Measurements from ENCODE around the gene CELA1.
A peak's percentile ranks its signal among the peaks of the same experiment; 100 is the strongest.

The CELA1 gene

GRCh38 chr12:51382173-51382572 lies 35.7 kb upstream of the CELA1 start:
- no peak for TF ChIP-seq SIN3A (IDR thresholded peaks at IDR 0.05; ENCODE audit: borderline replicate concordance, insufficient read depth, low read length)

- TF ChIP-seq TAF1 (IDR thresholded peaks at IDR 0.05; ENCODE audit: borderline replicate concordance, insufficient read depth, low read length) (no peak), POLR2AphosphoS5 (IDR thresholded peaks at IDR 0.05; ENCODE audit: low read depth, low read length) (no peak), FOXP2 (optimal IDR thresholded peaks at IDR 0.05; ENCODE audit: borderline replicate concordance, extremely low read depth, extremely low read length, insufficient read depth) (no peak), REST (IDR thresholded peaks at IDR 0.05; ENCODE audit: insufficient read depth in 1 of 2, low read depth in 2 of 2, low read length in 2 of 2) (no peak), SIN3A (IDR thresholded peaks at IDR 0.05; ENCODE audit: borderline replicate concordance, insufficient read depth, low read length) (no peak)
Measured at GRCh38 chr12:51381226-51382079, 35.0 kb upstream of the CELA1 start.

GRCh38 chr12:51379571-51379970 lies 33.1 kb upstream of the CELA1 start:
- TF ChIP-seq SIN3A (IDR thresholded peaks at IDR 0.05; ENCODE audit: borderline replicate concordance, insufficient read depth, low read length) = no peak
- TF ChIP-seq FOXP2 (optimal IDR thresholded peaks at IDR 0.05; ENCODE audit: borderline replicate concordance, extremely low read depth, extremely low read length, insufficient read depth) = no peak
- no peak for TF ChIP-seq POLR2AphosphoS5 (IDR thresholded peaks at IDR 0.05; ENCODE audit: low read depth, low read length)
- no peak for TF ChIP-seq TAF1 (IDR thresholded peaks at IDR 0.05; ENCODE audit: borderline replicate concordance, insufficient read depth, low read length)
- no peak for TF ChIP-seq REST (IDR thresholded peaks at IDR 0.05; ENCODE audit: insufficient read depth in 1 of 2, low read depth in 2 of 2, low read length in 2 of 2)

GRCh38 chr12:51378749-51379148 lies 32.3 kb upstream of the CELA1 start:
- TF ChIP-seq SIN3A (IDR thresholded peaks at IDR 0.05; ENCODE audit: borderline replicate concordance, insufficient read depth, low read length) (no peak), TAF1 (IDR thresholded peaks at IDR 0.05; ENCODE audit: borderline replicate concordance, insufficient read depth, low read length) (no peak), POLR2AphosphoS5 (IDR thresholded peaks at IDR 0.05; ENCODE audit: low read depth, low read length) (no peak), REST (IDR thresholded peaks at IDR 0.05; ENCODE audit: insufficient read depth in 1 of 2, low read depth in 2 of 2, low read length in 2 of 2) (no peak), FOXP2 (optimal IDR thresholded peaks at IDR 0.05; ENCODE audit: borderline replicate concordance, extremely low read depth, extremely low read length, insufficient read depth) (no peak)

- TF ChIP-seq REST (IDR thresholded peaks at IDR 0.05; ENCODE audit: insufficient read depth in 1 of 2, low read depth in 2 of 2, low read length in 2 of 2) = peak in 1 of 2 experiments; percentile 11; a peak in 1 of 4 replicates
- no peak for TF ChIP-seq FOXP2 (optimal IDR thresholded peaks at IDR 0.05; ENCODE audit: borderline replicate concordance, extremely low read depth, extremely low read length, insufficient read depth)
Measured at GRCh38 chr12:51377099-51377984, 30.9 kb upstream of the CELA1 start.
